ENCODE results near the gene ACIN1.

Gene ACIN1

GRCh38 chr14:23121361-23121771, 26.4 kb upstream of the ACIN1 start:
- Histone ChIP-seq H3K4me3 (ENCODE audit: insufficient read depth, low read length, poor library complexity, severe bottlenecking) (no peak overlapping the region), H3K9me3 (ENCODE audit: insufficient read depth, low read length) (no peaks in the 10 kb centered on the region), H3K27me3 (ENCODE audit: low read length) (no peaks in the 10 kb centered on the region), H3K9me2 (replicated peaks; ENCODE audit: insufficient read depth, low read length) (no peaks in the 10 kb centered on the region), H4K20me1 (ENCODE audit: low read depth, low read length) (no peaks in the 10 kb centered on the region), H3K4me2 (ENCODE audit: low read depth, low read length, poor library complexity, severe bottlenecking) (no peak overlapping the region), H3F3A (ENCODE audit: insufficient read depth) (no peaks in the 10 kb centered on the region), H3K36me3 (ENCODE audit: low read length) (no peaks in the 10 kb centered on the region), H3K79me2 (ENCODE audit: insufficient read depth, low read length) (no peaks in the 10 kb centered on the region), H3K9ac (ENCODE audit: low read length) (no peak overlapping the region), H3K27ac (ENCODE audit: low read depth, low read length) (no peak overlapping the region), H2AFZ (ENCODE audit: low read depth, low read length, severe bottlenecking) (peak overlapping the region; percentile 6)
- TF ChIP-seq CTCF (IDR thresholded peaks at IDR 0.05; ENCODE audit: insufficient read depth, low read length, poor library complexity, severe bottlenecking) = no peak
- TF ChIP-seq EZH2phosphoT487 (conservative IDR thresholded peaks at IDR 0.05; ENCODE audit: low read length) = no peak

- H3K9me3 ChIP-seq (ENCODE audit: insufficient read depth, low read length) = no peaks in the 10 kb centered on the region
- no peaks in the 10 kb centered on the region for H3K36me3 ChIP-seq (ENCODE audit: low read length)
- no peak overlapping the region for H3K9ac ChIP-seq (ENCODE audit: low read length)
- H3F3A ChIP-seq (ENCODE audit: insufficient read depth) = no peaks in the 10 kb centered on the region
- H4K20me1 ChIP-seq (ENCODE audit: low read depth, low read length) = no peaks in the 10 kb centered on the region
- no peaks in the 10 kb centered on the region for H3K27me3 ChIP-seq (ENCODE audit: low read length)
- no peak overlapping the region for H3K27ac ChIP-seq (ENCODE audit: low read depth, low read length)
- no peaks in the 10 kb centered on the region for H3K79me2 ChIP-seq (ENCODE audit: insufficient read depth, low read length)
- no peak overlapping the region for H3K4me2 ChIP-seq (ENCODE audit: low read depth, low read length, poor library complexity, severe bottlenecking)
- no peak overlapping the region for H3K4me3 ChIP-seq (ENCODE audit: insufficient read depth, low read length, poor library complexity, severe bottlenecking)
- peak overlapping the region; percentile 6 for H2AFZ ChIP-seq (ENCODE audit: low read depth, low read length, severe bottlenecking)
- TF ChIP-seq CTCF (IDR thresholded peaks at IDR 0.05; ENCODE audit: insufficient read depth, low read length, poor library complexity, severe bottlenecking) (peak; percentile 100), EZH2phosphoT487 (conservative IDR thresholded peaks at IDR 0.05; ENCODE audit: low read length) (no peak)
- H3K9me2 ChIP-seq (replicated peaks; ENCODE audit: insufficient read depth, low read length) = no peaks in the 10 kb centered on the region
These were observed 25.8 kb upstream of the ACIN1 start for GRCh38 chr14:23120541-23121251.

- Histone ChIP-seq H3K4me3 (ENCODE audit: insufficient read depth, low read length, poor library complexity, severe bottlenecking) (no peak overlapping the region), H3K79me2 (ENCODE audit: insufficient read depth, low read length) (no peaks in the 10 kb centered on the region), H2AFZ (ENCODE audit: low read depth, low read length, severe bottlenecking) (no peak overlapping the region), H3K36me3 (ENCODE audit: low read length) (no peaks in the 10 kb centered on the region), H3K27me3 (ENCODE audit: low read length) (no peaks in the 10 kb centered on the region), H3K9me3 (ENCODE audit: insufficient read depth, low read length) (no peaks in the 10 kb centered on the region), H3K9me2 (replicated peaks; ENCODE audit: insufficient read depth, low read length) (no peaks in the 10 kb centered on the region), H4K20me1 (ENCODE audit: low read depth, low read length) (no peaks in the 10 kb centered on the region), H3K4me2 (ENCODE audit: low read depth, low read length, poor library complexity, severe bottlenecking) (no peak overlapping the region), H3F3A (ENCODE audit: insufficient read depth) (no peaks in the 10 kb centered on the region), H3K9ac (ENCODE audit: low read length) (no peak overlapping the region), H3K27ac (ENCODE audit: low read depth, low read length) (no peak overlapping the region)
- TF ChIP-seq CTCF (IDR thresholded peaks at IDR 0.05; ENCODE audit: insufficient read depth, low read length, poor library complexity, severe bottlenecking) (no peak), EZH2phosphoT487 (conservative IDR thresholded peaks at IDR 0.05; ENCODE audit: low read length) (no peak)
These were observed 24.7 kb upstream of the ACIN1 start for GRCh38 chr14:23119363-23120327.
